Heart left ventricle (tissue), 16 donors: ENCODE data around the gene RNF208. TPM values are rescaled to one million over a fixed set of nuclear protein-coding genes. Genes with fewer than 3 reads are reported as not detected.

Source experiments
- ATAC-seq, 4 donors: fragments of 200-7000 bp; cut with Tn5 transposase; one replicate each; pipeline ENCODE4 v1.9.1; 2020 to 2022; ENCODE audit warnings: moderate library complexity in 4 of 4, mild to moderate bottlenecking in 3 of 4, moderate number of reproducible peaks in 1 of 4
- DNase-seq, 5 donors: peaks; one replicate each; pipeline ENCODE4 v3.0.0-alpha.2; 2020
- H3K27ac ChIP-seq, 12 donors: fragments of 200-600 bp; sonication (generic) in 4 of 12; one replicate each; pipeline versions ENCODE4 v1.5.0 to v1.8.0; 2016 to 2022; ENCODE audit warnings: mild to moderate bottlenecking in 2 of 12
- H3K27me3 ChIP-seq, 9 donors: fragments of 200-600 bp; sonication (generic) in 2 of 9; one replicate each; pipeline versions ENCODE4 v1.5.1 to v1.8.0; 2016 to 2022; ENCODE audit warnings: mild to moderate bottlenecking in 3 of 9
- H3K36me3 ChIP-seq, 9 donors: fragments of 200-600 bp; sonication (generic) in 2 of 9; one replicate each; pipeline versions ENCODE4 v1.5.0 to v1.8.0; 2018 to 2022; ENCODE audit warnings: mild to moderate bottlenecking in 2 of 9
- H3K4me1 ChIP-seq, 12 donors: fragments of 200-600 bp; sonication (generic) in 4 of 12; one replicate each; pipeline versions ENCODE4 v1.5.0 to v1.8.0; 2016 to 2022; ENCODE audit warnings: mild to moderate bottlenecking in 3 of 12
- H3K4me3 ChIP-seq, 12 donors: fragments of 200-600 bp; sonication (generic) in 4 of 12; one replicate each; pipeline versions ENCODE4 v1.5.0 to v1.8.0; 2017 to 2022; ENCODE audit warnings: mild to moderate bottlenecking in 9 of 12, moderate library complexity in 4 of 12
- H3K9me3 ChIP-seq, 12 donors: fragments of 200-600 bp; sonication (generic) in 4 of 12; one replicate each; pipeline versions ENCODE4 v1.5.0 to v1.8.0; 2016 to 2022; ENCODE audit warnings: mild to moderate bottlenecking in 1 of 12
- POLR2A ChIP-seq, 2 donors: fragments of 450-650 bp; IDR thresholded peaks; one replicate each; pipeline ENCODE4 v1.6.1; 2017; ENCODE audit warnings: antibody characterized with exemption in 2 of 2, mild to moderate bottlenecking in 2 of 2, moderate library complexity in 2 of 2
- WGBS, 4 donors: extraction: QIAGEN DNeasy Blood & Tissue Kit in 2 of 4; methylation state at CpG; one replicate each; pipeline versions ENCODE4 v1.1.5 to v1.1.7; 2013 to 2018; 5-methylcytosine and 5-hydroxymethylcytosine counted together
- intact Hi-C, 10 donors: fragments of 100-400 bp; cut with DNase I; formaldehyde crosslinking; loops; one replicate each; pipeline versions ENCODE4 v1.11.1 to v1.14.2; 2022
- polyA plus RNA-seq, 2 donors: library from polyadenylated mRNA; stranded (reverse); fragments of 200-250 nt; gene quantifications; one replicate each; pipeline ENCODE4 v1.2.3, GENCODE V29; 2013
- total RNA-seq, 9 donors: library from RNA; depleted of rRNA in 2 of 9; stranded (reverse); fragments of >200 nt in 2 of 9; fragmentation: NEBNext Ultra II Directional in 3 of 9; extraction: Animal tissue kit (Norgen Biotek cat#: 25700) in 3 of 9; gene quantifications; one replicate each; pipeline versions ENCODE4 v1.1.0 to v1.2.4, GENCODE V29; 2016 to 2023
- TF ChIP-seq, protein P1 (sequence below), 12 donors: fragments of 200-600 bp; sonication (generic) in 4 of 12; IDR thresholded peaks; one replicate each; pipeline versions ENCODE4 v1.5.0 to v1.8.0; 2018 to 2022; ENCODE audit warnings: antibody characterized with exemption in 12 of 12, mild to moderate bottlenecking in 5 of 12
- donor health status: ischemic (EF 13 %, LVEDD 7.1; RV severe dilation, severe dysfunction).
- donor health status: healthy with polysubstance abuse.
- donor health status: DM: no; HTN: yes; CAD: no.
- donor health status: DM: no; HTN: no; CAD: no.
- donor health status: ischemic (EF 25% LVEDD 6.9; RV normal size, moderate dysfunction).
- donor health status: ischemic (EF 25% LVEDD 5.7; RV mildly dilated, moderate dysfunction).
- donor health status: healthy.
- donor health status: DM: yes; HTN: yes; CAD: no.
- donor health status: ischemic (EF 35%, LVEDD 5.7; RV mildly dilated, moderate dysfunction).
- donor health status: nonischemic (EF 11% LVEDD 7.7; RV severe dilation, severe dysfunction).
- donor health status: DM: yes; HTN: yes; CAD: no.
- donor health status: PGD.
- donor health status: ischemic (EF 29% LVEDD 5.4; RV normal size, mild dysfunction).
- donor health status: nonischemic (EF 23%, LVEDD 6.1; RV moderate dilation, normal function).

Gene RNF208
- total and polyA plus RNA-seq, 11 donors: 6.9 to 72.7 (median 22.5) TPM

DNA sequence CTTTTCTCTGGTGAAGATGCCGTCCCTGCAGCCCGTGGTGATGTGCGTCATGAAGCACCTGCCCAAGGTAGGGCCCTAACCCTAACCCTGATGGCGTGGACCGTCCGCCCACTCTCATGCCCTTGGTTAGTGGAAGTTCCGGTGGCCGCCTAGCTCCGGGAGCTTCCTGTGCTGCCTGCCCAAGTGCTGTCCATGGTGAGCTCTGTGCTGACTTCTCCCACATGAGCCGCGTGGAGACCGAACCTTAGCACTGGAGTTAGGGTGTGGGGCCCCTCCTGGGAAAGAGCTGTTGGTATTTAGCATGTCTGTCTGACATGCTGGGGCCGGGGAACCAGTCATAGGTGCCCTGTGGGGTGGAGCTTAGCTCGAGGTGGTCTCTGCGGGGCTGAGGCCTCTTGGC, 34.3 kb upstream of the RNF208 start:
- H3K4me3 ChIP-seq: peak overlapping the region in 11 of 12 donors; percentile 87 to 100 (median 99)
- TF ChIP-seq, protein P1, sequence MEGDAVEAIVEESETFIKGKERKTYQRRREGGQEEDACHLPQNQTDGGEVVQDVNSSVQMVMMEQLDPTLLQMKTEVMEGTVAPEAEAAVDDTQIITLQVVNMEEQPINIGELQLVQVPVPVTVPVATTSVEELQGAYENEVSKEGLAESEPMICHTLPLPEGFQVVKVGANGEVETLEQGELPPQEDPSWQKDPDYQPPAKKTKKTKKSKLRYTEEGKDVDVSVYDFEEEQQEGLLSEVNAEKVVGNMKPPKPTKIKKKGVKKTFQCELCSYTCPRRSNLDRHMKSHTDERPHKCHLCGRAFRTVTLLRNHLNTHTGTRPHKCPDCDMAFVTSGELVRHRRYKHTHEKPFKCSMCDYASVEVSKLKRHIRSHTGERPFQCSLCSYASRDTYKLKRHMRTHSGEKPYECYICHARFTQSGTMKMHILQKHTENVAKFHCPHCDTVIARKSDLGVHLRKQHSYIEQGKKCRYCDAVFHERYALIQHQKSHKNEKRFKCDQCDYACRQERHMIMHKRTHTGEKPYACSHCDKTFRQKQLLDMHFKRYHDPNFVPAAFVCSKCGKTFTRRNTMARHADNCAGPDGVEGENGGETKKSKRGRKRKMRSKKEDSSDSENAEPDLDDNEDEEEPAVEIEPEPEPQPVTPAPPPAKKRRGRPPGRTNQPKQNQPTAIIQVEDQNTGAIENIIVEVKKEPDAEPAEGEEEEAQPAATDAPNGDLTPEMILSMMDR (IDR thresholded peaks at IDR 0.05): no peak
- no peak for TF ChIP-seq POLR2A (IDR thresholded peaks at IDR 0.05)
- H3K9me3 ChIP-seq: no peaks in the 10 kb centered on the region
- no peak overlapping the region for H3K27ac ChIP-seq
- intact Hi-C loops: no loop called here
- peaks cover 0 to 40% (median 29%) of the 10 kb centered on the region in 9 donors for H3K36me3 ChIP-seq
- DNase-seq: peak in 1 of 5 donors; percentile 59
- peaks cover 7 to 28% (median 20%) of the 10 kb centered on the region in 12 donors for H3K4me1 ChIP-seq
- 74 to 81% (median 77%) methylated on average over 11 to 15 of the region's 15 CpGs for WGBS, 4 donors
- no peak for ATAC-seq
- no peaks in the 10 kb centered on the region for H3K27me3 ChIP-seq

GRCh38 chr9:137255448-137256114, 33.5 kb upstream of the RNF208 start:
- 2 to 7% (median 3%) methylated on average over 21 to 51 of the region's 51 CpGs for WGBS, 4 donors
- Histone ChIP-seq H3K27me3 (no peaks in the 10 kb centered on the region), H3K36me3 (peaks cover 0 to 40% (median 29%) of the 10 kb centered on the region in 9 donors), H3K27ac (peak overlapping the region; percentile 51 to 95 (median 84)), H3K4me3 (peak overlapping the region; percentile 76 to 100 (median 99)), H3K4me1 (peaks cover 7 to 33% (median 23%) of the 10 kb centered on the region in 12 donors), H3K9me3 (no peaks in the 10 kb centered on the region)
- intact Hi-C loops: loop anchor here in 1 of 10 donors (1.0 kb wide), 1 partner anchor 14 kb away; the partner anchor contains the start of gene TUBB4B
- TF ChIP-seq POLR2A (IDR thresholded peaks at IDR 0.05): no peak
- TF ChIP-seq, protein P1 (IDR thresholded peaks at IDR 0.05): no peak
- DNase-seq: peak in 1 of 5 donors; percentile 52
- peak in 3 of 4 donors; percentile 9 to 34 (median 27) for ATAC-seq

DNA sequence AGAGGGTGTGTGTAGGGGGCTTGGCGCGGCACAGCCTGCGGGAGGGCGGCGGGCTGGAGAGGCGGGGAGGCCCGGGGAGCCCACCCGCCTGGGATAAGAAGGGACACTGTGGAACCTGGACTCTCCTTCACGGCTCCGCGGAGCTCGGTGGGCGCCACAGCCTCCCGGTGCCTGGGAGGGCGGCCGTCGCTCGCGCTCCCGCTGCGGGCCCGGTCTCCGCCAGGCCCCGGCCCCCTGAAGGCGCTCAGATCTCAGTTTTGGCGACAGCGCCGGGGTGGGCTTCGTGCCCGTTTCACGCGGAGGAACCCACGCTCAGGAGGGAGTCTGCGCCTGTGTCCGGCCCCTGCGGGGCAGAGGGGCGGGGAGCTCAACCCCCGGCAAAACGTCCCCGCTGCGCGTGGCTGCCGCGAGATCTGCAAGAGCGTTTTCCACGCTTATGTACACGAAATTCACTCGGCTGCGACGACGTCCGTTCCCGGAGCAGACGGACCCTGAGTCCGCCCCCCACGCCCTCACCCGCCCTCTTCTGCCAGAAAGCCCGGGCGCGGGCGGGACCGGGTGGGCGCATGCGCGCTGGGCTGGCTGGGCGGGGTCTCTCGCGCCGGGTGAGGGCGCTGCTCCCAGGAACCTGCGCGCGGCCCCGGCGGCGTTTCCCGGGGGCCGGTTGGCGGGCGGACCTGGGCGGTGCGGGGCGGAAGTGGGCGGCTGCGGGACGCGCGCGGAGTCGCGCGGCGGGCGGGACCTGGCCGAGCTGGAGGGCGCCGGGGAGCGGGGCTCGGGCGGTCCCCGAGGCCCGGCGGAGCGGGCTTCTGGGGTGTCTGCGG, 32.8 kb upstream of the RNF208 start, which contains the start of gene NELFB:
TSS of gene NELFB (plus strand) at position 704 of the 824 bp plus-strand sequence.
- Histone ChIP-seq H3K4me3 (peak within 1 kb of the TSS; percentile 76 to 100 (median 99)), H3K4me1 (peaks cover 7 to 41% (median 26%) of the 10 kb centered on the region in 12 donors), H3K36me3 (peaks cover 0 to 37% (median 29%) of the 10 kb centered on the region in 9 donors), H3K27me3 (no peaks in the 10 kb centered on the region), H3K9me3 (no peaks in the 10 kb centered on the region), H3K27ac (peak within 1 kb of the TSS; percentile 51 to 95 (median 86))
- 1 to 4% (median 2%) methylated on average over 17 to 105 of the region's 105 CpGs for WGBS, 4 donors
- intact Hi-C loops: loop anchor here in 1 of 10 donors (1.0 kb wide), 1 partner anchor 14 kb away; the partner anchor contains the start of gene TUBB4B
- ATAC-seq (peak; percentile 68 to 89 (median 86)), DNase-seq (peak; percentile 94 to 98 (median 95))
- TF ChIP-seq POLR2A (IDR thresholded peaks at IDR 0.05): peak in 1 of 2 donors; percentile 90
- TF ChIP-seq, protein P1 (IDR thresholded peaks at IDR 0.05): peak in 4 of 12 donors; percentile 7 to 30 (median 24)
